HG03439 (cell line): ENCODE measurements around the gene MAST1.
"Not testable (repeated sequence)": the region's sequence is repeated elsewhere in the genome, so short reads cannot be mapped to it uniquely, and the experiment has no call there.

Source experiments
- ATAC-seq: cut with Tn5 transposase; IDR thresholded peaks from one replicate; pipeline ENCODE4 v1.9.1; 2021; ENCODE audit warnings: mild to moderate bottlenecking, moderate library complexity; ENCODE audit not compliant: unreplicated experiment

MAST1 gene

DNA sequence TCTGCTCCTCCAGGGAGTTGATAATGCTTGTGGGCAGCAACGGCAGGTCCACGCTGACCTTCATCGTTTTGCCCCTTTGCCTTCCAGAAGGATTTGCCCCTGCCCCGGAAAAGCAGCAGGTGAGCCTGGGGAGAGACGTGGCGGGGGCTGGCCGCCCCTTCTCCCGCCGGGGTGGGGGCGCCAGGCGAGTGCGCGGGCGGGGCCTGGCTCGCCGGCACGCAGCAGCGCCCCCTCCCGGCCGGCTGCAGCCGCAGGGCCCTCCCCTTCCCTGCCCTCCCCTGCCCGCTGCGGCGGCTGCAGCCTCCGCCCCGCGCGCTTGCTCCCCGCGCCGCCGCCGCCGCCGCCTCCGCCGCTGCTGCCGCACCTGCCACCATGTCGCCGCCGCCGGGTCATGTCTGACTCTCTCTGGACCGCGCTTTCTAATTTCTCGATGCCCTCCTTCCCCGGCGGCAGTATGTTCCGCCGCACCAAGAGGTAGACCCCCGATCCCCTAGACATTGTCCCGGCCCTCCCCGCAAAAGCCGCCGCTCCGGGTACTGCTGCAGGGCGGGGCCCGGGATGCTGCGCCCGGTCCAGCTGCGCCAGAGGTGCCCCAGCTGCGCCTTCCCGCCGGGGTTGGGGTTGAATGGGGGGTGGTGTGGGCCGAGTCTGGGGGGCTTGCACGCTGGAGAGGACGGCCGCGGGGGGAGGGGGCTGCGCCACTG, at the start of gene MAST1:
Gene MAST1 (plus strand): TSS at position 334 of the 704 bp plus-strand sequence. CDS start 58 bp downstream, at position 392.
- ATAC-seq: no peak

DNA sequence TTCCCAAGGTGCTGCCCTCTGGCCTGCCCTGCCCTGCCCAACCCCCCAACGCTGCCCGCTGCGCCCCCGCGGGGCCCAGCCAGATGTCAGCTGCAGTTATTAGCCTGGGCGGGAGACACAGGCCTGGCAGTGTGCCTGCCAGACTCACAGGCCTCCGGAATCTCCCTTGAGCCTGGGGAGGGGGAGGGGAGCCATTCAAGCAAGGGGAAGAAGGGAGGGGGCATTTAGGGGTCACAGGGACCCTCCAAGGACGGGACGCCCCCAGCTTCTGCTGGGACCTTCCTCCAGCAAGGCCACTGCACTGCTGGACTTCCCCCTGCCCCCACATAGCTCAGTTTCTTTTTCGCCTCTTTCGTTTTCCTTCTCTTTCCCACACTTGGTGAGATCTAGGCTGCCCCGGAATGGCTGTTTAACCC, 49.6 kb upstream of the MAST1 start:
- no peak for ATAC-seq

DNA sequence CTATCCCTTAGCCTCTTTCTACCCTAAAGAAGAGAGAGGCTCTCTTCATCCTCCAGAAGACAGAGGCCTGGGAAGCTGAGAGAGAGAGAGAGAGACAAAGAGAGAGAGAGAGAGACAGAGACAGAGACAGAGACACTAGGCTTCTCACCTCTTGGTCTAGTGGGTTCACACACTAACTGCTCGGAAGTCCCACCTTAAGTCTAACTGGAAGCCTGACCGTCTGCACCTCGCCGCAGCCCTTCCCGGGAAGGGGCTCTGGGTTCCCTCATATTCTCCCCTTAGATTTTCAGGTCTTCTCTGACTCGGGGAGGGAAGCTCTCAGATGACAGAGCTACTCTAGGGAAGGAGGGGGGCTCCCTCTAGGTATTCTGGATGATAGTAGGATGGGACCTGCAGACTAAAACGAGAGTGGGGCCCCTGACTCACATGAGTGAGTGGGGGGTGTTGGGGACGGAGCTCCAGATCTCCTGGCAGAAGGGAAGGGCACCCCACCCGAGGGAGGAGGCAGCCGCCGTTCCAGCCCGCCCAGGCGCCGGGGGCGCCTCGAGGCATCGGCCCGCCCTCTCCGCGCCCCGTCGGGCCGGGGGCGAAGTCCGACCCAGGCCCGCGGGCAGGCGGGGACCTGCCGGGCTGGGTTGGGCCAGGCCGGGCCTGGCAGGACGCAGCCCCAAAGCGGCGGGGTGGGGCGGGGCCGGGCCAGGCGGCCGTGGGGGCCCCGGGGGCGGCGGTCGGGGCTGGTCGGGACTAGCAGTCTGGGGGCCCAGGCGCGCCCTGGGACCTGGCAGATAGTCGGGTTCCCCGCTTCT, 49.0 kb upstream of the MAST1 start:
- no peak for ATAC-seq

DNA sequence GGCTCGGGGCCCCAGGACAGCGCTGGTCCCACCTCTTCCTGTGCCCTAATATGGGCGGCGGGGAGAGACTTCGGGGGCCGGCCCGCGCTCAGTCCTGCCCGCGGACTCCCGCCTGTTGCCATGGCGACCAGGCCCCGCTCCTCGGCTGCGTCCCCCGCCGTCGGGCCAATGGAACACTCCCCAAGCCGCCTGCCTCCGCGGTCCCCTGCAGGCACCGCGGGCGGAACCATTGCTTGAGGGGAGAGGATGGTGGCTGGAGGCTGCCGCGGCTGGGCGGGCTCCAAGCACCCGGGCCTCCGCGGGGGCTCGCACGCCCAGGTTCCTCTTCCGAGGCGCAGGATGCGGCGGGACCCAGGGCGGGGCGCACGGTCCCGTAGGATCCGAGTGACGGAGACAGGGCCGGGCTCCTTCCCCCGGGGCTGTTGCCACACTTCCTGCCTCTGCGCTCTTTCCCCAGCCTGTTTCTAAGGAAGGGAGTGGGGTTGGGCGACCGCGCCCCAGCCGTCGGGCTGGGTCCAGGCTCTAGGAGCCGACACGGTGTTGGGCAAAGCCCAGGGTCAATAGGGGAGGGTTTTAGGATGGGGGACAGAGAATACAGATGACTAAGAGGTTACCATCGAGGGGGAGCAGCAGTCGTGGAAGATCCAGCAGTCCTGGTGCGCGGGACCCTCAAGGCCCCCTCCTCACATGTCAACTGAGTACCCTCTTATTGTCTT, 48.3 kb upstream of the MAST1 start:
- ATAC-seq: peak; percentile 37

DNA sequence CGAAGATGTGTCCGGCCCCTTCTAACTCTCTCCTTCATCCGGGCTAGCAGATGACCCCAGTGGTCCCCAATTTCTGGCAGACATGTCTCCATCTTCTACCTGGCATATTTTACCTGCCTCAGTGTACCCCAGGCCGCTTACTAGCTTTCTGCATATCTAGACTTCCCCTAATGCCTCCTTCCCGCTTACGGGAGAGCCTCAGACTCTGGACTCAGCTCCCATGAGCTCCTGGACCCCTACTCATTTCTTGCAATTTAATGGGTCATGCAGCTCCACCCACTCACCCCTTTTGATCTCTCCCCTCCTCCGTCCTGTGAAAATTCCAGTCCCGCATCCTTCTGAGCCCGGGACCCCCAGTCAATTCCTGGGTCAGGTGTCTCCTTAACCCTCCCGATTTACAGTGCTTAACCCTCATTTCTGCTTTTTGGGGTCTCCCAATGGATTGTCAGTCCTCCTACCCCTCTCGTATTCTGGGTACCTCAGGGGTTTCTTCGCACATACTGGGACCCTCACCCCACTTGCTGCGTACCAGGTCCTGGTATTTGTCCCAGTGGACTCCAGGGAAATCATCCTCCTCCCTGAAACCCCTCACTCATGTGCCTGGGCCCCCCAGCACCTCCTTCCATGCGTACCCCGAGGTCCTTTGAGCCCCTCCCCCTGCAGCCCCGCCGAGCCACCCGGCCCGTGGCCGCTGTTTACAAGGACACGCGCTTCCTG, 47.5 kb upstream of the MAST1 start:
- no peak for ATAC-seq

DNA sequence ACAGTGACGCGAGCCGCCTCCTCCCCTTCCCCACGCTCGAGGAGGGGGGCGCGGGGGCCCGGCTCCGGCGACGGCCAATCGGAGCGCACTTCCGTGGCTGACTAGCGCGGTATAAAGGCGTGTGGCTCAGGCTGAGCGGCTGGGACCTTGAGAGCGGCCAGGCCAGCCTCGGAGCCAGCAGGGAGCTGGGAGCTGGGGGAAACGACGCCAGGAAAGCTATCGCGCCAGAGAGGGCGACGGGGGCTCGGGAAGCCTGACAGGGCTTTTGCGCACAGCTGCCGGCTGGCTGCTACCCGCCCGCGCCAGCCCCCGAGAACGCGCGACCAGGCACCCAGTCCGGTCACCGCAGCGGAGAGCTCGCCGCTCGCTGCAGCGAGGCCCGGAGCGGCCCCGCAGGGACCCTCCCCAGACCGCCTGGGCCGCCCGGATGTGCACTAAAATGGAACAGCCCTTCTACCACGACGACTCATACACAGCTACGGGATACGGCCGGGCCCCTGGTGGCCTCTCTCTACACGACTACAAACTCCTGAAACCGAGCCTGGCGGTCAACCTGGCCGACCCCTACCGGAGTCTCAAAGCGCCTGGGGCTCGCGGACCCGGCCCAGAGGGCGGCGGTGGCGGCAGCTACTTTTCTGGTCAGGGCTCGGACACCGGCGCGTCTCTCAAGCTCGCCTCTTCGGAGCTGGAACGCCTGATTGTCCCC, 46.8 kb upstream of the MAST1 start, which contains the start of gene JUNB:
Gene JUNB (plus strand): TSS at position 142 of the 706 bp plus-strand sequence. CDS start 286 bp downstream, at position 428.
- ATAC-seq: peak; percentile 32

DNA sequence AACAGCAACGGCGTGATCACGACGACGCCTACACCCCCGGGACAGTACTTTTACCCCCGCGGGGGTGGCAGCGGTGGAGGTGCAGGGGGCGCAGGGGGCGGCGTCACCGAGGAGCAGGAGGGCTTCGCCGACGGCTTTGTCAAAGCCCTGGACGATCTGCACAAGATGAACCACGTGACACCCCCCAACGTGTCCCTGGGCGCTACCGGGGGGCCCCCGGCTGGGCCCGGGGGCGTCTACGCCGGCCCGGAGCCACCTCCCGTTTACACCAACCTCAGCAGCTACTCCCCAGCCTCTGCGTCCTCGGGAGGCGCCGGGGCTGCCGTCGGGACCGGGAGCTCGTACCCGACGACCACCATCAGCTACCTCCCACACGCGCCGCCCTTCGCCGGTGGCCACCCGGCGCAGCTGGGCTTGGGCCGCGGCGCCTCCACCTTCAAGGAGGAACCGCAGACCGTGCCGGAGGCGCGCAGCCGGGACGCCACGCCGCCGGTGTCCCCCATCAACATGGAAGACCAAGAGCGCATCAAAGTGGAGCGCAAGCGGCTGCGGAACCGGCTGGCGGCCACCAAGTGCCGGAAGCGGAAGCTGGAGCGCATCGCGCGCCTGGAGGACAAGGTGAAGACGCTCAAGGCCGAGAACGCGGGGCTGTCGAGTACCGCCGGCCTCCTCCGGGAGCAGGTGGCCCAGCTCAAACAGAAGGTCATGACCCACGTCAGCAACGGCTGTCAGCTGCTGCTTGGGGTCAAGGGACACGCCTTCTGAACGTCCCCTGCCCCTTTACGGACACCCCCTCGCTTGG, 46.1 kb upstream of the MAST1 start:
- ATAC-seq: no peak

DNA sequence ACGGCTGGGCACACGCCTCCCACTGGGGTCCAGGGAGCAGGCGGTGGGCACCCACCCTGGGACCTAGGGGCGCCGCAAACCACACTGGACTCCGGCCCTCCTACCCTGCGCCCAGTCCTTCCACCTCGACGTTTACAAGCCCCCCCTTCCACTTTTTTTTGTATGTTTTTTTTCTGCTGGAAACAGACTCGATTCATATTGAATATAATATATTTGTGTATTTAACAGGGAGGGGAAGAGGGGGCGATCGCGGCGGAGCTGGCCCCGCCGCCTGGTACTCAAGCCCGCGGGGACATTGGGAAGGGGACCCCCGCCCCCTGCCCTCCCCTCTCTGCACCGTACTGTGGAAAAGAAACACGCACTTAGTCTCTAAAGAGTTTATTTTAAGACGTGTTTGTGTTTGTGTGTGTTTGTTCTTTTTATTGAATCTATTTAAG, 45.4 kb upstream of the MAST1 start:
- no peak for ATAC-seq

DNA sequence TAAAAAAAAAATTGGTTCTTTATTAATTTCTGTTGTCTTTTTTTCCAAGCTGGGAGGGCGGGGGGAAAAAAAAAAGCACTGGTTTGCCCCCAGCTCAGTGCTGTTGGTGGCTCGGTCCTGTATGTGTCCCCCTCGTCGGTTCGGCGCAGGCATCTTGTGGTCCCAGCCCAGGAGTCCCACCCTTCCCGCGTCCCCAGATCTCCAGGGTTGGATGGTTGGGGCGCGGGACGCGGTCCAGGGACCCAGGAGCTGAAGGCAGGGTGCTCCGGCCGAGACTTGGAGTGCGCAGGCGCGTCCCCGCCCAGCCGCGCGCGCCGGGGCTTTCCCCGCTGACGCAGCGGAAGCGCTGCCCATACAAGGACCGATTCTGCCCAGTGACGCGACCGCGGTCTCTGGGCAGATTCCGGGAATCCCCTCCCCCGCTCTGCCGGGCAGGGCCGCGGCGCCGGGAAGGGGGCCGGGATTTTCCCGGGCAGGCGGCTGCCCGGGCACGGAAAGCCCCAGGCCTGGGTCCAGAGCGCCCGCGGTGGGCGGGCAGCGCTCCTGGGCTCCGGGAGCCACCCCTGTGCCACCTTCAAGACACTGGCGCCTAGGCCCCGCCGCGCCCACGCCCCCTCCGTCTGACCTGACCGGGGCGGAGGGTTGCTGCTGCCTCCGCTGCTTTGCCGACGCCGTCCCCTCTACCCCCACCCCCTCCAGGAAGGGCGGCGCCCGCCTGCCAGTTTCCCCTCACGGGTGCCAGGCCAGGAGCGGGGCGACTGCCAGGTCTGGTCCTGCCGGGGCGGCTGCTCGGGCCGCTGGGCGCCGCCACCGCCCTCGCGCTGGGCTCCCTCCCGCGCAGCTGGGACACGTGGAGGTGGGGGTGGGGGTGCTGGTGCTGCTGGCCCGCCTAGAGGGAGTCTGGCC, 44.8 kb upstream of the MAST1 start:
- ATAC-seq: peak; percentile 25

DNA sequence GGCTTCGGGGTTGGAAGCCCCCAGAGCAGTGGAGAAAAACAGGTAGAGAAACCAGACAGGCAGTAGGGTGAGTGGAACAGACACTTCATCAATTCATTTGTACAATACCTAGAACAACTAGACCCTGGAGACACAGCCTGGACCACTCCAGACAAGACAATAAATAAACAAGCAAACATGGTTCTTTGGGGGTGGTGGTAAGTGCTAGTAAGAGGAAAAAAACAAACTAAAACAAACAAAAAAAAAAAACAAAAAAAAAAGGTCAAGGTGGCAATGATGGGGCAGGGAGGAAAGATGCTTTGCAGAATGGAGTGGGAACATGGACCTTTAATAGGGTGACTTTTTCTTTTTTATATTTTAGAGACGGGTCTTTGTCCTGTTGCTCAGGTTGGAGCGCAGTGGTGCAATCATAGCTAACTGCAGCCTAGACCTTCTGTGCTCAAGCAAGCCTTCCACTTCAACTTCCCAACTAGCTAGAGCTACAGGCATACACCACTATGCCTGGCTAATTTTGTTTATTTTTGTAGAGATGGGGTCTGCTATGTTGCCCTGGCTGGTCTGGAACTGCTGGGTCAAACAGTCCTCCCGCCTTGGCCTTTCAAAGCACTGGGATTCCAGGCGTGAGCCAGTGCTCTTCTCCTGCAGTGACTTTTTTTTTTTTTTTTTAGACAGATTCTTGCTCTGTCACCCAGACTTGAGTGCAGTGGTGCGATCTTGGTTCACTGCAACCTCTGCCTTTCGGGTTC, 43.9 kb upstream of the MAST1 start:
- no peak for ATAC-seq

DNA sequence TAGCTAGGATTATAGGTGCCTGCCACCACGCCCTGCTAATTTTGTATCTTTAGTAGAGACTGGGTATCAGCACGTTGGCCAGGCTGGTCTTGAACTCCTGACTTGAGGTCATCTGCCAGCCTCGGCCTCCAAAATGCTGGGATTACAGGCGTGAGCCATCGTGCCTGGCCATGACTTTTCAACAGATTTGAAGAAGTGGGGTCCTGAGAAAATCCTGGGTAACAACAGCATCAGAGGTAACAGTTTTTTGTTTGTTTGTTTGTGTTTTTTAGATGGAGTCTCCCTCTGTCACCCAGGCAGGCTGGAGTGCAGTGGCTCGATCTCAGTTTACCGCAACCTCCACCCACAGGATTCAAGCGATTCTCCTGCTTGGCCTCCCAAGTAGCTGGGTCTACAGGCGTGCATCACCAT, 43.3 kb upstream of the MAST1 start:
- no peak for ATAC-seq

DNA sequence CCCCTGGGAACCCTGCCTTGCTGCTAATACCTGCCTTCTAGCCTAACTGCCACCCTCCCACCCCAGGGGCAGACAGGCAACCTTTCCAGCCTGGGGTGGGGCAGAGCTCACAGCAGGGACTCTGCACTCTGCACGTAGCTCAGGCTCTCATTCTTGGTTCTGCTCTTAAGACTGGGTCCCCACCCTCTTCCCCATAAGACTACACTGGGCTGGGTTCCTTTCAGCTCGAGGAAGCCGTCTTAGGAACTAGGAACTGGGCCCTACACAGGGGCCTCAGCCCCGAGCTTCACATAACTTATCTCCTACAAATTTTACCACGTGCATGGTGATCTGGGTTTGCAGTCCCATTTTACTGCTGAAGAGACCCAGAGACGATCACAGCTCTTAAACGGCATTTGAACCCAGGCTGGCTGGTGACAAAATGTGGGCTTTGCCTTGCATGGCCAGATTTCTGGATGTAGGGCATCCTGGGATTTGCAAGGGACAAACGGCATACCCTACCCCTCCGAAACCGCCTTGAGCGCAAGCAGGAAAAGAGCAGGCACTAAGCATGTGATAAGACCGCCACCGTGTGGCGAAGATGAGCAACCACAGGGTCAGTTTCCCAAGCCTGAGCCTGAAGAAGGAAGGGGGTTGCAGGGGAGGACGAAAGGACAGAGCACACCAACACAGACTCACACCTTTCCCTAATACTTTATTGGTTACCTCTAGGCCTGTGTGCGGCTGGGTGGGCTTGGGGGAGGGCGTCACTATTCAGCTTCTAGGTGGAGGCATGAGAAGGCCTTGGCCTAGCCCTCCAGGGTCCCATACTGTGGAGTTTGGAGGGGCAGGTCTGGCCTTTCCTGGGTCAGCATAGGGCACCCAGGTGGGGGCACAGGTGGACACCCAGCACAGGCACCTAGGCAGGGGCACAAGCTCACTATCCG, 41.9 kb upstream of the MAST1 start:
- ATAC-seq: no peak

DNA sequence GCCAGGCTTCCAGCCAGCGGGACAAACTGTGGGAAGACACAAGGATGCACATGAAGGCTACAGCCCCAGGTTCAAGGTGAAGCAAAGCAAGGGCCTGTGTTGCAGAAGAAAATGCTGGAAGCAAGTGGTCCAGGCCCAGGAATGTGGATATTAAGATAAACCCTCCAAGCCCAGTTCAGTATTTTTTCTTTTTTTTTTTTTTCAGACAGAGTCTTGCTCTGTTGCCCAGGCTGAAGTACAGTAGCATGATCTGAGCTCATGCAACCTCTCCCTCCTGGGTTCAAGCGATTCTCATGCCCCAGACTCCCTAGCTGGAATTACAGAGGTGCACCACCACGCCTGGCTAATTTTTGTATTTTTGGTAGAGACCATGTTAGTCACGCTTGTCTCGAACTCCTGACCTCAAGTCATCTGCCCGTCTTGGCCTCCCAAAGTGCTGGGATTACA, 41.2 kb upstream of the MAST1 start:
- ATAC-seq: no peak

DNA sequence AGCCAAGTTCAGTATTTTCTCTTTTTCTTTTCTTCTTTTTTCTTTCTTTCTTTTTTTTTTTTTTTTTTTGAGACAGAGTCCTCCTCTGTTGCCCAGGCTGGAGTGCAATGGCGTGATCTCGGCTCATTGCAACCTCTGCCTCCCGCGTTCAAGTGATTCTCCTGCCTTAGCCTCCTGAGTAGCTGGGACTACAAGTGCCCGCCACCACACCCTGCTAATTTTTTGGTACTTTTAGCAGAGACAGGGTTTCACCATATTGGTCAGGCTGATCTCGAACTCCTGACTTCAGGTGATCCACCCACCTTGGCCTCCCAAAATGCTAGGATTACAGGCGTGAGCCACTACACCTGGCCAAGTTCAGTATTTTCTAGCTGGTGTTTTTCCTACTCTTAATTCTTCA, 40.7 kb upstream of the MAST1 start:
- ATAC-seq: not testable (repeated sequence)

DNA sequence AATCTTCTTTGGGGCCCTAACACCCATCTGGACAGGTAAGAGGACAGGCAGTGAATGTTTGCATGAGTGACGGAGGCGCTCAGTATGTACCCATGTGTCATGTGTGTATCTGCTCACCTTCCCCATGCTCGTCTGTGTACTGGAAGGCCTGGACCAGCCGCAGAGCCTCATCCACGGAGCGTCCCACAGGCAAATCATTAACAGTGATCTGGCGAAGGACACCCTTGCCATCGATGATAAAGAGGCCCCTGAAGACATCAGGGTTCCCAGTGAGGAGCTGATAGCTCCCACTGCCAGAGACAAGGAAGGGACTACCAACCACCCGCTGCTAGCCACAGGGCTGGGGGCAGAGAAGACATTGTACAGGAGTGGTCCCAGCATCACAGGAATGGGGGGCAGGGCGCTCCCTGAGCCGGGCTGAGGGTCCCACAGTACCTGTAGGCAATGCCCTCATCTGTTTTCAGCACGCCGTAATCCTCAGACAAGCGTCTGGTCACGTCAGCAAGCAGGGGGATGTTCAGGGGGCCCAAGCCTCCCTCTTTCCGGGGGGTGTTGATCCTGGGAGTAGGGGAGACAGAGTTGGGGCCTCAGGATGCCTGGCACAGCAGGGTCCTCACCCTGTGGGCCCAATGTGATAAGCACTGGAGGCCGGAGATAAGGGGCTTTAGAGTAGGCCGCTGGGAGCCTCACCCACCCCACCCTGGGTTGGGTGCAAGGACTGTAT, 38.4 kb upstream of the MAST1 start:
- ATAC-seq: no peak

DNA sequence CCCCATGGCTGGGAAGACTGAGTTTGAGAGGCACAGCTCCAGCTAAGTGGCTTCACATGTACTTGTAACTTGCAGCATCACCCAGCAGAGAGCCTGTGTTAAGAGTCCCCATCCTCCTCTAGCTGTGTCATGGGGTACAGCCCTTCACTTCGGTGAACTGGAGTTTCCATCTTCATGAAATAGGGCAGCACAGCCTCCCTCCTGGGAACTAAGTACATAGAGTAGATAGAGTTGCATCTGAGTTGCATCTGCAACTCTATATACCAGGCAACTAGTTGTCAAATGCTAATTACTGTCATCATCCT, 37.9 kb upstream of the MAST1 start:
- no peak for ATAC-seq
